Retinal pigment epithelial cell (primary cell): ENCODE results near the gene LAMA2.
A peak's percentile ranks its signal among the peaks of the same experiment; 100 is the strongest.

Experiments
- DNase-seq: peaks from one replicate; pipeline ENCODE4 v3.0.0-alpha.2; 2010; ENCODE audit warnings: low read depth
- H3K4me3 ChIP-seq: 2 replicates; pipeline ENCODE4 v1.5.1; 2011; ENCODE audit warnings: mild to moderate bottlenecking, low read length, control low read depth, moderate library complexity
- TF ChIP-seq, protein P1 (sequence below): conservative IDR thresholded peaks from 2 replicates; pipeline ENCODE4 v1.5.1; 2011; ENCODE audit warnings: low read depth, low read length, control low read depth, inconsistent platforms

The LAMA2 gene

DNA sequence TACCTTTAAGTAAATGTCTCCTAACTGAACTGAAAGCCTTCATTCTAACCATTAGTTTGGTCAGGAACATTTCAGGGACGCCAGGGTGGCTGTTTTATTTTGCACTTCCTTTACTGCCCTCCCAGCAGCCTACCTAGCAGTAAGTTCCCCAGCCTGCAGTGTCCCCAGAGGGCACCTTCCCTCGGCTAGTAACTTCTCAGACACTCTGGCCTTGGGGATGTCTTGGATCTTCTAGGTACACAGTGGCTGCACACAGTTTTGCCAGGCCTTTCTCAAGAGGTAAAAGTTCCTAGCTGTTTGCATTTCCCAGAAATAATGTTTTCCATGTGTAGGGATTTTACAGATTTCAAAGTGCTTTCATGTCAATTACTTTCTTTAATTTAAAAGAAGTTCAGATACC is 378 bp upstream of the LAMA2 start:
- no peak for DNase-seq
- TF ChIP-seq, protein P1, sequence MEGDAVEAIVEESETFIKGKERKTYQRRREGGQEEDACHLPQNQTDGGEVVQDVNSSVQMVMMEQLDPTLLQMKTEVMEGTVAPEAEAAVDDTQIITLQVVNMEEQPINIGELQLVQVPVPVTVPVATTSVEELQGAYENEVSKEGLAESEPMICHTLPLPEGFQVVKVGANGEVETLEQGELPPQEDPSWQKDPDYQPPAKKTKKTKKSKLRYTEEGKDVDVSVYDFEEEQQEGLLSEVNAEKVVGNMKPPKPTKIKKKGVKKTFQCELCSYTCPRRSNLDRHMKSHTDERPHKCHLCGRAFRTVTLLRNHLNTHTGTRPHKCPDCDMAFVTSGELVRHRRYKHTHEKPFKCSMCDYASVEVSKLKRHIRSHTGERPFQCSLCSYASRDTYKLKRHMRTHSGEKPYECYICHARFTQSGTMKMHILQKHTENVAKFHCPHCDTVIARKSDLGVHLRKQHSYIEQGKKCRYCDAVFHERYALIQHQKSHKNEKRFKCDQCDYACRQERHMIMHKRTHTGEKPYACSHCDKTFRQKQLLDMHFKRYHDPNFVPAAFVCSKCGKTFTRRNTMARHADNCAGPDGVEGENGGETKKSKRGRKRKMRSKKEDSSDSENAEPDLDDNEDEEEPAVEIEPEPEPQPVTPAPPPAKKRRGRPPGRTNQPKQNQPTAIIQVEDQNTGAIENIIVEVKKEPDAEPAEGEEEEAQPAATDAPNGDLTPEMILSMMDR = no peak
- H3K4me3 ChIP-seq = peak overlapping the region; percentile 63

DNA sequence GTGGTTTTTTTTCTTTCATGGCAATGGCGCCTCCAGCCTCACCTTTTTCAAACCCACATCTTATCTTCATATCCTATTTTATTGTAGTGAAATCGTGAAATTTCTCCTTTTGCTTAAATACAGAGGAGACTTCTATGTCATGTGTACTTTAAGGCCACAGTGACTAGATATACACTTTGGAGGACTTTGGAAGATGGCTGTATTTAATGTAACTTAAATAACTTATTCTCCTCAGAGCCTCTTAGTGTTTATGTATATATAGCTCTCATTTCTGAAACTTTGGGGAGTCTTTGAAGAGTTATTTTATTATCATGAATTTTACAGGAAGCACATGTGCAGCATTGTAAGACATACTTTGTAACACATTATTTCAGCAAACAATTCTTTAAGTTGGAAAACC is 968 bp downstream of the LAMA2 start:
- no peak overlapping the region for H3K4me3 ChIP-seq
- TF ChIP-seq, protein P1 = no peak
- DNase-seq = no peak

DNA sequence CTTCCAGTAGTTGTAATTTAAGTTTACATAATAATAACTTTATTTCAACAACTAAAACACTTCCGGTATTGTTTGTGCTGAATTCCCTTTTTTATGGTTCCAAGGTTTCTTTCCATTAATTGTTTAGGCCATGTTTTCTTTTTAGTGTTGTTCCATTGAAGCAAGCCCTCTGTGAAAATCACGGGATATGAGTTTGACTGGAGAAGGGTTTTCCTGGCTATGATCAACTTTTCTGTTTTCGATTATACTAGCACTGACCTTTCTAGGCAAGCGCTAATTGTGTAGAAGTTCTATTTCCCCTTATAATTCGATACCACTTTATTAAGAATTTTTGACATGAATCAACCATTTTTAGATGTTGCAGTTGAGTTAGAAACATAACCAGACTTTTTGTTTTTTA is 2.4 kb downstream of the LAMA2 start:
- H3K4me3 ChIP-seq = no peak overlapping the region

DNA sequence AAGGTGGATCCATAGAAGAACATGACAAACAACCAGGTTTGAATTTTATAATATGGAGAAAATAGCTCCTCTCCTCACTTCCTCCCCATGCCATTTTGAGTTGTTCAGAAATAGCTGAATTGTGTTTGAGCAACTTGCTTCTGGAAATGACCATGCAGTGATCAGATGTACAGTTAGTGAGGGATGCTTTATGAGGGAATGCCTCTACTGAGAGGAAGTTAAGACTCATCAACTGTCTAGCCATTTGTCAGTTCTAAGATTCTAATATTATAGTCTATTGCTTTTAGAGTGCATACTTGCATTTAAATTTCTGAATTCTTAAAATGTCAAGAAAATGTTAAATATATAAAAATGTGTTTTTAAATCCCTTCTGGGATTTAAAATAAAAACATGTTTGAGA is 3.8 kb downstream of the LAMA2 start:
- DNase-seq = no peak
- no peak overlapping the region for H3K4me3 ChIP-seq
- TF ChIP-seq, protein P1 = no peak

More for the DNA sequence above, 2.4 kb downstream of the LAMA2 start:
- no peak for DNase-seq
- TF ChIP-seq, protein P1 = no peak

DNA sequence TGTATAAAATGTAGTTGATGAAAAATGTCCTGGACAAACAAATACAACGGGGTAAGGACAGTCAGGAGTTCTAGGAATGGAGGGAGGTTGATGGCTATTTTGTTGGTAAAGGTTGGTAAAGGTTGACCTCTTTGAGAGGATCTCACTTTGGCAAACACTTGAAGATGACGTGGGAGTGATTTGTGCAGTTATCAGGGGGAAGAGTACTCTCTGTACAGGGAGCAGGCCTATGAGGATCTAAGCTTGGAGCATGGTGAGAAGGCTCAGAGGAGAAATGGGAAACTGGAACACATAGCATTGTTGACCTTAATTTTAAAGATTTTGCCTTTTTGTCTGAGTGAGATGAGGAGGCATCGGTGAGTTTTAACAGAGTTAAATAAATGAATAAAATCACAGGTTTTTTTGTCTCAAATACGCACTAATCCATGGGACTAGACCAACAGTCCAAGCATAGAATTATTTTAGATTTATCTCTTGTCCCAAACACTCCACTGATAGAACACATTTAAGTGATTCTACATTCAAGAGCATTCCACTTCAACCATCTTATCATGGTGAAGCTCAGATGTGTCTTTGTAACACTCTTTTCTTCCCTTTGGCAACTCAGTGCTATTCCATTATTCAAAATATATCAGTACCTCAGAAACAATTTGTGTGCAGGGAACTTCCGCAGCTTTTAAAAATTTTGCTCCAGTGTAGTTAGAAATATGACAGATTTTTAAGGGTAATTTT is 5.7 kb downstream of the LAMA2 start:
- TF ChIP-seq, protein P1 = no peak
- DNase-seq = no peak
- no peak overlapping the region for H3K4me3 ChIP-seq

DNA sequence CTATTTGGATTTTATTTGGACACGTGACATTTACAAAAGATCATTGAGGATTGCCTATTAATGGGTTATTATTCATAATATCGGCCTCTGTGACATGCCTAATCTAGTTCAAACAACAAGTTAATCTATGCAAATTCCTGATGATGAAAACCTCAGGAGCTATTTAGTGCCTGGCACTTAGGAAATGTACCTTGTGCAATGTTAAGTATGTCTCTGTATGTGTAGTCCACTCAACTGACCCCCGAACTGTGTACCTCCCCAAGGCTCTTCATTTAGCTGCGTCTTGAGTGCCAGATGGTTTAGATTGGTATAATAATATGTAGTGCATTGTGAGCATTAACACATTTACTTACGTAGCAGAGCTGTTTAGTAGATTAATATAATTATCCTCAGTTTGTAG is 6.9 kb downstream of the LAMA2 start:
- H3K4me3 ChIP-seq = no peak overlapping the region
- DNase-seq = peak; percentile 69
- TF ChIP-seq, protein P1 = no peak

DNA sequence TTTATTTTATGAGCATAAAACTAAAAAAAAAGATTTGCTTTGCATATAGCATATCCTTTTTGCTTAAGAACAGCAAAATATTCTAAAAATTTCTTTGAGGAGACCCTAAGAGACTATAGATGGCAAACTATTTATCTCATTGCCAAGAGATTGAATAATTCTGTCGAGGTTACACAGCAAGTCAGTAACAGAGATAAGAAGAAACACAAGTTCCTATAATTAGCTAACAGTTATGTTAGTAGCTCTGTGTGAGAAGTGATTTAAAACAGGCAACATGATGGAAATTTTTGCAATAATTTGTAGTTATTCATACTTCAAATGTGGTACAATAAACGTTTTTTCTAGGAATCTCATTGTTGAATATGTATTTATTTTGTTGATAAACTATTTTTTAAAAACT is 9.1 kb downstream of the LAMA2 start:
- no peak overlapping the region for H3K4me3 ChIP-seq
- DNase-seq = no peak
- TF ChIP-seq, protein P1 = no peak
